ENCODE results near the gene OBSCN.

OBSCN gene

GRCh38 chr1:228362141-228362883, 154.5 kb downstream of the OBSCN start:
- no peak for DNase-seq

- DNase-seq: no peak
Observed at GRCh38 chr1:228362884-228363450, 155.1 kb downstream of the OBSCN start.

- no peak for DNase-seq
Observed at GRCh38 chr1:228363686-228364067, 155.8 kb downstream of the OBSCN start.

GRCh38 chr1:228364068-228364705, 156.3 kb downstream of the OBSCN start:
- no peak for DNase-seq

GRCh38 chr1:228364706-228365213, 156.9 kb downstream of the OBSCN start:
- no peak for DNase-seq

- DNase-seq: no peak
Observed at GRCh38 chr1:228365271-228366061, 157.6 kb downstream of the OBSCN start.

- DNase-seq: peak; percentile 12
Observed at GRCh38 chr1:228366062-228366865, 158.4 kb downstream of the OBSCN start.

GRCh38 chr1:228366866-228367741, 159.3 kb downstream of the OBSCN start:
- DNase-seq: no peak

- DNase-seq: peak; percentile 9
Observed at GRCh38 chr1:228367798-228368791, 160.3 kb downstream of the OBSCN start.

GRCh38 chr1:228368801-228369607, 161.2 kb downstream of the OBSCN start:
- DNase-seq: no peak

- no peak for DNase-seq
Observed at GRCh38 chr1:228369608-228370438, 162.0 kb downstream of the OBSCN start.

GRCh38 chr1:228370439-228370940, 162.6 kb downstream of the OBSCN start:
- DNase-seq: no peak

- peak; percentile 13 for DNase-seq
Observed at GRCh38 chr1:228370941-228371740, 163.3 kb downstream of the OBSCN start.

- no peak for DNase-seq
Observed at GRCh38 chr1:228371741-228372182, 163.9 kb downstream of the OBSCN start.

- DNase-seq: peak; percentile 7
Observed at GRCh38 chr1:228372183-228373003, 164.5 kb downstream of the OBSCN start.

All from CD4-positive, alpha-beta T cell treated with Interleukin-15 for 1 hour (primary cell).